ENCODE results near the gene ADCK1.
"Not testable (repeated sequence)": the region's sequence is repeated elsewhere in the genome, so short reads cannot be mapped to it uniquely, and the experiment has no call there.

ADCK1 gene

DNA sequence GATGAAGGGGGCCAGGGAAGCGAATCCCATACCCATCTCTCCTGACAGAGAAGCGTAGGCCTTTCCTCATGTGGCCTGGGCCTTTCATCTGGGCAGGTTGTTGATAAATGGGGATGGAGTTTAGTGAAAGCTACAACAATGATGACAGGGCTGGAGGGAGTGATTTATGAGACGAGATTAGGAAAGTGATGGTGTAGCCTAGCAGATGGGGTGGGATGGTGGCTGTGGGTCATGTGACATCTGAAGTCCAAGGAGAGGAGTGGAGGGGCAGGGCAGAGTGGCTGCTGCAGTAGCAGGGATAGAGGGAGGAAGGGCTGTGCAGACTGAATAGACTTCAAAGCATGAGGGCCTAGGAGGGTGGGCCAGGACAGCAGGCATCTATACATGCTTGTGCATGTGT, 85.5 kb downstream of the ADCK1 start:
- Histone ChIP-seq H3K4me3 (ENCODE audit: low read depth in 1 of 2, low read length in 2 of 2) (no peak overlapping the region), H3K27ac (ENCODE audit: low read length) (no peak overlapping the region), H3K9me3 (ENCODE audit: control insufficient read depth in 1 of 2, low read length in 2 of 2) (peaks cover 0 to 5% of the 10 kb centered on the region in 2 donors), H3K4me1 (ENCODE audit: control insufficient read depth in 1 of 2, insufficient read depth in 2 of 2, low read length in 2 of 2) (no peaks in the 10 kb centered on the region), H3K27me3 (ENCODE audit: low read depth, low read length) (no peaks in the 10 kb centered on the region), H3K36me3 (ENCODE audit: control insufficient read depth in 1 of 2, insufficient read depth in 2 of 2, low read length in 2 of 2) (peaks cover 0 to 24% of the 10 kb centered on the region in 2 donors)

DNA sequence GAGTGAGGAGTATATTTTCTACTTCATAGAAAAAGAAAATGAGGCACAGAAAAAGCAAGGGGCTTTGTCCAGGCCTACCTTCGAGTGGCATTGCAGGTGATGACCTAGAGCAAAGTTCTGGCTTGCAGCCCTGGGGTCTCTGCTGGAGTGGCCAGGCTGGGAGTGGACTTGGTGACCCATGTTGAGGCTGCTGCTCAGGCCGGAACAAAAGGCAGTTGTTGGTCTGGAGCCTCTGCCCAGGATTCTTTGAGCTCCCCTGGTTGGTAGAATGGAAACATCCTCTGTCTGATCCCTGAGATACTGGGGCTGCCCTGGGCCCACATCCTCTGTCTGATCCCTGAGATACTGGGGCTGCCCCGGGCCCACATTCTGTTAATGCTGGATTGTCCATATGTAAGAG, 86.1 kb downstream of the ADCK1 start:
- Histone ChIP-seq H3K27me3 (ENCODE audit: low read depth, low read length) (no peaks in the 10 kb centered on the region), H3K4me3 (ENCODE audit: low read depth in 1 of 2, low read length in 2 of 2) (no peak overlapping the region), H3K36me3 (ENCODE audit: control insufficient read depth in 1 of 2, insufficient read depth in 2 of 2, low read length in 2 of 2) (peaks cover 0 to 24% of the 10 kb centered on the region in 2 donors), H3K27ac (ENCODE audit: low read length) (no peak overlapping the region), H3K4me1 (ENCODE audit: control insufficient read depth in 1 of 2, insufficient read depth in 2 of 2, low read length in 2 of 2) (no peaks in the 10 kb centered on the region), H3K9me3 (ENCODE audit: control insufficient read depth in 1 of 2, low read length in 2 of 2) (peaks cover 0 to 5% of the 10 kb centered on the region in 2 donors)

DNA sequence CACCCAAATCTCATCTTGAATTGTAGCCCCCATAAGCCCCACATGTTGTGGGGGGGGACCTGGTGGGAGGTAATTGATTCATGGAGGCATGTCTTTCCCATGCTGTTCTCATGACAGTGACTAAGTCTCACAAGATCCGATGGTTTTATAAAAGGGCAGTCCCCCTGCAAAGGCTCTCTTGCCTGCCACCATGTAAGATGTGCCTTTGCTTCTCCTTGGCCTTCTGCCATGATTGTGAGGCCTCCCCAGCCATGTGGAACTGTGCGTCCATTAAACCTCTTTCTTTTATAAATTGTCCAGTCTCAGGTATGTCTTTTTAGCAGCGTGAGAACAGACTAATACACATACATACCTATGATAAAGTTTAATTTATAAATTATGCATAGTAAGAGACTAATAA, 89.0 kb downstream of the ADCK1 start:
- H3K4me3 ChIP-seq (ENCODE audit: low read depth in 1 of 2, low read length in 2 of 2); H3K4me1 ChIP-seq (ENCODE audit: control insufficient read depth in 1 of 2, insufficient read depth in 2 of 2, low read length in 2 of 2); H3K27ac ChIP-seq (ENCODE audit: low read length); H3K27me3 ChIP-seq (ENCODE audit: low read depth, low read length); H3K9me3 ChIP-seq (ENCODE audit: control insufficient read depth in 1 of 2, low read length in 2 of 2): not testable (repeated sequence)
- H3K36me3 ChIP-seq (ENCODE audit: control insufficient read depth in 1 of 2, insufficient read depth in 2 of 2, low read length in 2 of 2) = peaks cover 0 to 30% of the 10 kb centered on the region in 2 donors

DNA sequence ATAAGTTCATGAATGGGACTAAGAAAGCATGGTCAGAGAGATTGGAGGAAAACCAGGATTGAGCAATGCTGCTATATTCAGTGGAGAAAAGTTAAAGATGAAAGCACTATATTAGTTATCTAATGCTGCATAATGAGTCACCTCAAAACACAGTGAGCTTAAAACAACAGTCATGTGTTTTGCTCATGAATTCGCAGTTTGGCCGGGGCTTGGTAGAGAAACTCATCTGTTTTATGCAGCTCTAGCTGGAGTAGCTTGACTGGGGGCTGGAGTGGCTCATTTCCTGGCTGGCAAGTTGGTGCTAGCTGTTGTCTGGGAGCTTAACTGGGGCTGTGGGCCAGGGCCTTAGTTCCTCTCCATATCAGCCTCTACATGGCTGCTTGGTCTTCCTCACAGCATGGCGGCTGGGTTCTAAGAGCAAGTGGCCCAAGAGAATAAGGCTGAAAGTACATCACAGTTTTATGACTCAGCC, 90.1 kb downstream of the ADCK1 start:
- H3K27me3 ChIP-seq (ENCODE audit: low read depth, low read length) = no peaks in the 10 kb centered on the region
- H3K9me3 ChIP-seq (ENCODE audit: control insufficient read depth in 1 of 2, low read length in 2 of 2) = peaks cover 0 to 5% of the 10 kb centered on the region in 2 donors
- H3K27ac ChIP-seq (ENCODE audit: low read length) = no peak overlapping the region
- H3K4me3 ChIP-seq (ENCODE audit: low read depth in 1 of 2, low read length in 2 of 2) = no peak overlapping the region
- no peaks in the 10 kb centered on the region for H3K4me1 ChIP-seq (ENCODE audit: control insufficient read depth in 1 of 2, insufficient read depth in 2 of 2, low read length in 2 of 2)
- H3K36me3 ChIP-seq (ENCODE audit: control insufficient read depth in 1 of 2, insufficient read depth in 2 of 2, low read length in 2 of 2) = peaks cover 0 to 30% of the 10 kb centered on the region in 2 donors

DNA sequence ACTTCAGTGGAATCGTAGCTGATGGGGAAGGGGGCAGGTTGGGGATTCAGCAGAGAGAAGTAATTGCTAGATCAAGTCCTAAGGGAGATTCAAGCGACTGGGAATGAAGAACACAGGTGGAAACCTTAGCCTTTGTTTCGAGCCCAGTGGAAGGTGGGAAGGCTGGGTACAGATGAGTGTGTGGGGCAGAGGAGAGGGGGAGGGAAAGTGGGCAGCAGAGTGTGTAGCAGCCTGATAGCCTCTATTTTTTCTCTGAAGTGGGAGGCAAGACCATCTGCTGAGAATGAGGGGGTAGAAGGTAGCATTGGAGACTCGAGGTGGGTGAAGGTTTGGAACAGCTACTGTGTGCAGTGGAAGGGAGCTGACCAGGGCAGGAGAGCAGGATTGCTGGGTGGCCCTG, 91.0 kb downstream of the ADCK1 start:
- peaks cover 0 to 30% of the 10 kb centered on the region in 2 donors for H3K36me3 ChIP-seq (ENCODE audit: control insufficient read depth in 1 of 2, insufficient read depth in 2 of 2, low read length in 2 of 2)
- H3K27me3 ChIP-seq (ENCODE audit: low read depth, low read length) = no peaks in the 10 kb centered on the region
- H3K27ac ChIP-seq (ENCODE audit: low read length) = no peak overlapping the region
- peaks cover 0 to 5% of the 10 kb centered on the region in 2 donors for H3K9me3 ChIP-seq (ENCODE audit: control insufficient read depth in 1 of 2, low read length in 2 of 2)
- no peak overlapping the region for H3K4me3 ChIP-seq (ENCODE audit: low read depth in 1 of 2, low read length in 2 of 2)
- H3K4me1 ChIP-seq (ENCODE audit: control insufficient read depth in 1 of 2, insufficient read depth in 2 of 2, low read length in 2 of 2) = no peaks in the 10 kb centered on the region

DNA sequence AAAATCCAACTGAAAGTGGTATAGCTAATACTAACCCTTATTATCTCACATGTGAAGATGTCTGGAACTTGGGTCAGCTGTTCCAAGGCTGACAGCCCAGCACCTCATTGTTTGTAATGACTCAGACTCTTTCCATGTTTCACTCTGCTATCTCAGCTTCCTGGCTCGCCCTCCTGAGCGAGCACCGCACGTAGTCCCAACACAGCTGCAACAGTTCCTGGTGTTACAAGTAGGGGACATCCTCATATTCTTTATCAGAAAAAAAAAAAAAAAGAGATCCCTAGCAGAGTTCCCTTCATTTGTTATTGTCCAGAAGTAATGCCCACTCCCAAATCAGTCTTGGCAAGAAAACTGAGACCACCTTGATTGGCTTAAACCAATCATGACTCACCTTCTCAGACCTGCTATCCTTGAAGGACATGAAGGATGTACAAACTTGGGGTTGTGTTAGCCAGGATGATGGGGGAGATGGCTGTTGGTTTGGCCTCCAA, 92.5 kb downstream of the ADCK1 start:
- H3K9me3 ChIP-seq (ENCODE audit: control insufficient read depth in 1 of 2, low read length in 2 of 2) = peaks cover 0 to 5% of the 10 kb centered on the region in 2 donors
- no peaks in the 10 kb centered on the region for H3K4me1 ChIP-seq (ENCODE audit: control insufficient read depth in 1 of 2, insufficient read depth in 2 of 2, low read length in 2 of 2)
- no peak overlapping the region for H3K4me3 ChIP-seq (ENCODE audit: low read depth in 1 of 2, low read length in 2 of 2)
- no peak overlapping the region for H3K27ac ChIP-seq (ENCODE audit: low read length)
- peaks cover 0 to 25% of the 10 kb centered on the region in 2 donors for H3K36me3 ChIP-seq (ENCODE audit: control insufficient read depth in 1 of 2, insufficient read depth in 2 of 2, low read length in 2 of 2)
- H3K27me3 ChIP-seq (ENCODE audit: low read depth, low read length) = no peaks in the 10 kb centered on the region

DNA sequence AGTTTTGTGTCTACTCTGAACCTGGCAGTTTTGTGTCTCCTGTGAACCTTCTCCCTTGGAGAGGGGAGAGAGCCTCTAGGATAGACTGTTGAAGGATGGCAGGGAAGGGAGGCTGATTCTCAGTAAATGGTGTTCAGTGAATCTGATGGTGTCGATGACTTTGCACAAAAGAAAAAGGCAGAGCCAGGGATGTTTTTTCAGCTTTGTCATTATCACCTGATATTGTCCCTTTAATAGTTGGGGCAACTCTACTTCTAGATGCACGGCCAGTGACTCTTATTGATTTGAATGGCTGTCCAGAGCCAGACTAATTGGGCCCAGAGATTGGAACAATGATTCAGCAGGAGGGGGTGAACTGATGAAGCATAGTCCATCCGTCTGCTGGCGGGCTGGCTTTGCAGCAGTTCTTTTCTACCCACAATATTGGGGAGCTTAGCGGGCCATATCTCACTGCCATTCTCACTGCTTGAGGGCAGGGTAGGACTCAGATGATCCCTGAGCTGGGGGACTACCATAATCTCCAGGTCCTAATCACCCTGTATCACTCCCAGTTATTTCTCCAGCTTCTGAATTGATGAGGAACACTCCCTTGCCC, 93.1 kb downstream of the ADCK1 start:
- H3K27ac ChIP-seq (ENCODE audit: low read length) = no peak overlapping the region
- no peak overlapping the region for H3K4me3 ChIP-seq (ENCODE audit: low read depth in 1 of 2, low read length in 2 of 2)
- H3K36me3 ChIP-seq (ENCODE audit: control insufficient read depth in 1 of 2, insufficient read depth in 2 of 2, low read length in 2 of 2) = peaks cover 0 to 19% of the 10 kb centered on the region in 2 donors
- no peaks in the 10 kb centered on the region for H3K27me3 ChIP-seq (ENCODE audit: low read depth, low read length)
- no peaks in the 10 kb centered on the region for H3K4me1 ChIP-seq (ENCODE audit: control insufficient read depth in 1 of 2, insufficient read depth in 2 of 2, low read length in 2 of 2)
- H3K9me3 ChIP-seq (ENCODE audit: control insufficient read depth in 1 of 2, low read length in 2 of 2) = peaks cover 0 to 5% of the 10 kb centered on the region in 2 donors

DNA sequence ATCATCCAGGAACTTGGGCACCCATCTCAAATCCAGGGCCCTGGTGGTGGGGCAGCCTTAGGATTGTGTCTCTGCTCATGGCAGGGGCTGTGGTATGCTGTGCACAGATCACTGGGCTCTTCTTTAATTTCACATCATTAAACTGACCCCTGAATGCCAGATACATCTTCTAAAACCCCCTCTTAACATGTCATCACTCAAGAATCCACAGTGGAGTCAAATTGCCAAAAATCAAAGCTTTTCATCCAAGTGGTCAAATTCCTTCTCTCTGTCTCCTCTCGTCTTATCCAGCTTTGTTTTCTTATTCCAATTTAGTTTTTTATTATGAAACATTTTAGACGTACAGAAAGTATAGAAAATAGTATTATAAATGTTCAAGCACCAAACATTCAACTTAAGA, 97.5 kb downstream of the ADCK1 start:
- Histone ChIP-seq H3K4me1 (ENCODE audit: control insufficient read depth in 1 of 2, insufficient read depth in 2 of 2, low read length in 2 of 2) (no peaks in the 10 kb centered on the region), H3K27ac (ENCODE audit: low read length) (no peak overlapping the region), H3K9me3 (ENCODE audit: control insufficient read depth in 1 of 2, low read length in 2 of 2) (no peaks in the 10 kb centered on the region), H3K36me3 (ENCODE audit: control insufficient read depth in 1 of 2, insufficient read depth in 2 of 2, low read length in 2 of 2) (peaks cover 7 to 18% of the 10 kb centered on the region in 2 donors), H3K27me3 (ENCODE audit: low read depth, low read length) (no peaks in the 10 kb centered on the region), H3K4me3 (ENCODE audit: low read depth in 1 of 2, low read length in 2 of 2) (no peak overlapping the region)

DNA sequence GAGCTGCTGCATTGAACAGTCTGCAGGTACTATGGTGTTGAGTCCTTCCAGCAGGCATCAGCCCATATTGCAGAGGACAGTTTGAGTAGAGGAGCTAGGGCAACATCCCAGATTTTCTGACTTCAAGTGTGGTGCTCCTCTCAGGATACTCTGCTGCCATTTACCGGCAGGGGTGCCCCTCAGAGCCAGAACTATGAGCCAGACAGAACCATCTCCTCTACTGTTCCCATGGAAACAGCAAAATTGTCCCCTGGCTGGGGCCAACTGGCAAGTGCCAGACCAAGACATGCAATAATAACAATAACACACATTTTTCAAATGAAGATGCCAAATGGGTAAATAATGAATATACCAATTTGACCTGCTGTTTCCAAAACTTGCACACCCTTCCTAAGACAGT, 102.9 kb downstream of the ADCK1 start:
- no peaks in the 10 kb centered on the region for H3K9me3 ChIP-seq (ENCODE audit: control insufficient read depth in 1 of 2, low read length in 2 of 2)
- H3K27ac ChIP-seq (ENCODE audit: low read length) = no peak overlapping the region
- peaks cover 7 to 28% of the 10 kb centered on the region in 2 donors for H3K36me3 ChIP-seq (ENCODE audit: control insufficient read depth in 1 of 2, insufficient read depth in 2 of 2, low read length in 2 of 2)
- no peaks in the 10 kb centered on the region for H3K4me1 ChIP-seq (ENCODE audit: control insufficient read depth in 1 of 2, insufficient read depth in 2 of 2, low read length in 2 of 2)
- H3K4me3 ChIP-seq (ENCODE audit: low read depth in 1 of 2, low read length in 2 of 2) = no peak overlapping the region
- H3K27me3 ChIP-seq (ENCODE audit: low read depth, low read length) = no peaks in the 10 kb centered on the region

DNA sequence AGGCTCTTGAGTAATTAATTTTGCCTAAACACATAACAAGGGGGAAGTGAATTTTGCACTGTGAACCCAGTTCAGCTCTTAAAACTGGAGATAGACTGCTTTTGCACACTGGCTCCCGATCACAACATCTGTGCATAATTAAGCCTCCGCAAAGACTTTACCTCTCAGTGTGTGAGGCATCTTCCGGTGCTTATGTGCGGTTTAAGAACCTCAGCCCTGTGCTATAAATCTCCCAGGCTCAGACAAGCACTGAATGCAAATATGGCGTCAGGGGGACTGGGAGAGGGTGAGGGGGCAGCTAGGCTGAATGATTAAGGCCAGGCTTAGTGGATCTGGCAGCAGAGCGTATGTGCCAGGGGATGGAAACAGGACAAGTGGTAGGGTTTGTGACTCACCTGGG, 103.3 kb downstream of the ADCK1 start:
- no peaks in the 10 kb centered on the region for H3K9me3 ChIP-seq (ENCODE audit: control insufficient read depth in 1 of 2, low read length in 2 of 2)
- H3K27ac ChIP-seq (ENCODE audit: low read length) = no peak overlapping the region
- no peaks in the 10 kb centered on the region for H3K27me3 ChIP-seq (ENCODE audit: low read depth, low read length)
- no peaks in the 10 kb centered on the region for H3K4me1 ChIP-seq (ENCODE audit: control insufficient read depth in 1 of 2, insufficient read depth in 2 of 2, low read length in 2 of 2)
- peaks cover 7 to 31% of the 10 kb centered on the region in 2 donors for H3K36me3 ChIP-seq (ENCODE audit: control insufficient read depth in 1 of 2, insufficient read depth in 2 of 2, low read length in 2 of 2)
- H3K4me3 ChIP-seq (ENCODE audit: low read depth in 1 of 2, low read length in 2 of 2) = no peak overlapping the region

DNA sequence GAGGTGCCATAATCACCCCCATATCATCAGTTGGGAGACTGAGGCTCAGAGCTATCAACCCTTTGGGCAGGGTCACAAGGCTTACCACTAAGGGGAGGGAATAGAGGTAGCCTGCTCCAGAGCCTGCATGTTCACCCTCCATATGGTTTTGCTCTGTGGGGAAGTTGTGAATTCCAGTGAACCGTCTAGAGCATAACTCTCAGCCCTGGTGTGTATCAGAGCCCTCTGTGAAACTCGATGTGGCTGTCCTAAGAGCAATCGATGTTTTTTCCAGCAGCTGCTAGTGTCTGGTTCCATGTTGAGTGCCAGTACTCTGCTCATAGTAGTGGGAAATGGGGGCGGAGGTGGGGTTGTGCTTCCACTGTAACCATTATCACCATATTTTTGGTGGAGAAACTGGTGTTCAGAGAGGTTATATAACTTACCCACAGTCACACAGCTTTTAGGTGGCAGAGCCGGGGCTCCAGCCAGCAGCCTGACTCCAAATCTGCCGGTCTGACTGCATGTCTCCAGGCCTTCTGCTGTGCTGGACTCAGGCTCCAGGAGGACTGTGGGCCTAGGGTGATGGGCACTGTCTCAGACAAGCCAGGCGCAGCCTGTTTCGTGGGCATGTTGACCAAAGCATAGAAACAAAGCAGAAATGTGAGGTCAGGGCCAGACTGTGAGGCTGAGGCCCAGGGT, 104.2 kb downstream of the ADCK1 start:
- H3K4me3 ChIP-seq (ENCODE audit: low read depth in 1 of 2, low read length in 2 of 2) = no peak overlapping the region
- no peaks in the 10 kb centered on the region for H3K9me3 ChIP-seq (ENCODE audit: control insufficient read depth in 1 of 2, low read length in 2 of 2)
- no peaks in the 10 kb centered on the region for H3K4me1 ChIP-seq (ENCODE audit: control insufficient read depth in 1 of 2, insufficient read depth in 2 of 2, low read length in 2 of 2)
- peaks cover 4 to 28% of the 10 kb centered on the region in 2 donors for H3K36me3 ChIP-seq (ENCODE audit: control insufficient read depth in 1 of 2, insufficient read depth in 2 of 2, low read length in 2 of 2)
- no peaks in the 10 kb centered on the region for H3K27me3 ChIP-seq (ENCODE audit: low read depth, low read length)
- H3K27ac ChIP-seq (ENCODE audit: low read length) = no peak overlapping the region
